Mammary epithelial cell (primary cell): ENCODE data around the gene HOXD3.

ENCODE experiments used
- CTCF ChIP-seq, 2 donors: IDR thresholded peaks in 1 of 2; conservative IDR thresholded peaks in 1 of 2; 2 replicates each; pipeline ENCODE4 v1.5.1; 2011 to 2012; ENCODE audit warnings: inconsistent platforms in 2 of 2, low read length in 2 of 2, mild to moderate bottlenecking in 2 of 2, control low read depth in 1 of 2, low read depth in 1 of 2; ENCODE audit not compliant: insufficient read depth in 1 of 2; ENCODE audit errors: extremely low read depth in 1 of 2
- EZH2 ChIP-seq: IDR thresholded peaks from 2 replicates; pipeline ENCODE4 v1.6.1; 2012; ENCODE audit warnings: low read length, inconsistent platforms, borderline replicate concordance

GRCh38 chr2:176158855-176159662 is 2.0 kb downstream of the HOXD3 start:
- TF ChIP-seq CTCF (conservative IDR thresholded peaks at IDR 0.05 in 1 of 2, IDR thresholded peaks at IDR 0.05 in 1 of 2; ENCODE audit: extremely low read depth in 1 of 2, insufficient read depth in 1 of 2, low read depth in 1 of 2, low read length in 2 of 2) (no peak), EZH2 (no peak)
